Measurements from ENCODE around the gene ZSCAN16. TPM values are rescaled to one million over a fixed set of nuclear protein-coding genes. Genes with fewer than 3 reads are reported as not detected.

Gene ZSCAN16
- total and polyA plus RNA-seq, 9 of the 15 experiments (the other 6 are each of a cell fraction or from before 2014, with no cell fraction given), result 0.08 TPM; not detected in 8

DNA sequence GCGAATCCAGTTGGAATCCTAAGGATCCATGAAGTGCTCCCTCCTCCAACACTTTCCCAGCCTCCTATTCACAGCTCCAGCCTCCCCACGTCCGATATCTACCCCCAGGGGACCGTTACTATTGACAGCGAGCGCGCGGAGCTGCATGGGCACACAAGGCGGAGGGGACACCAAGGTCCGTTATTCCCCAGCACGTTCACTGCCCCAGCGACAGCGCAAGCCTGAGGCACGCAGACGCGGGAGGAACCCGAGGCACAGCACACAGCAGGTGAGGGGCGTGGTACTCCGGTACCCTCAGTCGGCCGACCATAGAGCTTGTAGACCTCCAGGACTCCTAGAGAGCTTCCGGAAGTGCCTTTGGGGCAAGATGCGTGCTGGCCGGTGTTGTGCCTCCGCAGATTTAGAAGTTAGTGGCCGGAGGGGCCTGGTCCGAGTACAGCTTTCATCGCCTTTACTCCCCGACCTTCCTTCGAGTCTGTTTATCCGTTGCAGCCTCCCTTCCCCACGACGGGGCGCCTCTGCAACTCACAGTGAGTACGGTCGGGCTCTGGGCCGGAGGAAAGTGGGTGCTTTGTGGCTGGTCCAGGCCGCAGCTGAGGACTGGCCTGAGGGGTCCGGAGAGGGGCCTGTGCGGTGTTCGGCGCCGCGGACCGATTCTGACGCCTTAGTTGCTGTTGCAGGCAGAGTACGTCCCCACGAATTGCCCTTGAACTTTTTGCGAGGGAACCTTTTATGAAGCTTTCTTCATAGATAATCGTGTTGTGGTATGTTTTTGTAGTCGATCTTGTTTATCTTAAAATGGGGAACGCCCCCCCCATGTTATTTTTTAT, 17.3 kb downstream of the ZSCAN16 start, which contains the start of gene ZKSCAN8 (continued):
- TF ChIP-seq ZFP1 (CRISPR knock-in tag; IDR thresholded peaks at IDR 0.05) (no peak), KAT7 (CRISPR knock-in tag; IDR thresholded peaks at IDR 0.05; ENCODE audit: borderline replicate concordance) (peak; percentile 95; the same call in 1 of the 2 replicates), KLF1 (tag; IDR thresholded peaks at IDR 0.05) (peak; percentile 96), GATA2 (CRISPR knock-in tag; IDR thresholded peaks at IDR 0.05) (peak; percentile 72), ZNF830 (CRISPR knock-in tag; IDR thresholded peaks at IDR 0.05) (no peak), CBX1 (IDR thresholded peaks at IDR 0.05; ENCODE audit: low read depth) (peak; percentile 67; the same call in 1 of the 2 replicates), NR1H2 (CRISPR knock-in tag; IDR thresholded peaks at IDR 0.05) (peak; percentile 96; the same call in 1 of the 2 replicates), POLR2H (tag; IDR thresholded peaks at IDR 0.05; ENCODE audit: low read depth) (peak; percentile 89)
- TF ChIP-seq, protein P1, sequence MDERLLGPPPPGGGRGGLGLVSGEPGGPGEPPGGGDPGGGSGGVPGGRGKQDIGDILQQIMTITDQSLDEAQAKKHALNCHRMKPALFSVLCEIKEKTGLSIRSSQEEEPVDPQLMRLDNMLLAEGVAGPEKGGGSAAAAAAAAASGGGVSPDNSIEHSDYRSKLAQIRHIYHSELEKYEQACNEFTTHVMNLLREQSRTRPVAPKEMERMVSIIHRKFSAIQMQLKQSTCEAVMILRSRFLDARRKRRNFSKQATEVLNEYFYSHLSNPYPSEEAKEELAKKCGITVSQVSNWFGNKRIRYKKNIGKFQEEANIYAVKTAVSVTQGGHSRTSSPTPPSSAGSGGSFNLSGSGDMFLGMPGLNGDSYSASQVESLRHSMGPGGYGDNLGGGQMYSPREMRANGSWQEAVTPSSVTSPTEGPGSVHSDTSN (CRISPR knock-in tag; IDR thresholded peaks at IDR 0.05; ENCODE audit: low read depth), result no peak
- TF ChIP-seq, protein P1 (tag; conservative IDR thresholded peaks at IDR 0.05; ENCODE audit: low read depth), result no peak
- TF ChIP-seq, protein P2, sequence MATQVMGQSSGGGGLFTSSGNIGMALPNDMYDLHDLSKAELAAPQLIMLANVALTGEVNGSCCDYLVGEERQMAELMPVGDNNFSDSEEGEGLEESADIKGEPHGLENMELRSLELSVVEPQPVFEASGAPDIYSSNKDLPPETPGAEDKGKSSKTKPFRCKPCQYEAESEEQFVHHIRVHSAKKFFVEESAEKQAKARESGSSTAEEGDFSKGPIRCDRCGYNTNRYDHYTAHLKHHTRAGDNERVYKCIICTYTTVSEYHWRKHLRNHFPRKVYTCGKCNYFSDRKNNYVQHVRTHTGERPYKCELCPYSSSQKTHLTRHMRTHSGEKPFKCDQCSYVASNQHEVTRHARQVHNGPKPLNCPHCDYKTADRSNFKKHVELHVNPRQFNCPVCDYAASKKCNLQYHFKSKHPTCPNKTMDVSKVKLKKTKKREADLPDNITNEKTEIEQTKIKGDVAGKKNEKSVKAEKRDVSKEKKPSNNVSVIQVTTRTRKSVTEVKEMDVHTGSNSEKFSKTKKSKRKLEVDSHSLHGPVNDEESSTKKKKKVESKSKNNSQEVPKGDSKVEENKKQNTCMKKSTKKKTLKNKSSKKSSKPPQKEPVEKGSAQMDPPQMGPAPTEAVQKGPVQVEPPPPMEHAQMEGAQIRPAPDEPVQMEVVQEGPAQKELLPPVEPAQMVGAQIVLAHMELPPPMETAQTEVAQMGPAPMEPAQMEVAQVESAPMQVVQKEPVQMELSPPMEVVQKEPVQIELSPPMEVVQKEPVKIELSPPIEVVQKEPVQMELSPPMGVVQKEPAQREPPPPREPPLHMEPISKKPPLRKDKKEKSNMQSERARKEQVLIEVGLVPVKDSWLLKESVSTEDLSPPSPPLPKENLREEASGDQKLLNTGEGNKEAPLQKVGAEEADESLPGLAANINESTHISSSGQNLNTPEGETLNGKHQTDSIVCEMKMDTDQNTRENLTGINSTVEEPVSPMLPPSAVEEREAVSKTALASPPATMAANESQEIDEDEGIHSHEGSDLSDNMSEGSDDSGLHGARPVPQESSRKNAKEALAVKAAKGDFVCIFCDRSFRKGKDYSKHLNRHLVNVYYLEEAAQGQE (IDR thresholded peaks at IDR 0.05; ENCODE audit: borderline replicate concordance), result no peak; the same call in 1 of the 2 replicates
- TF ChIP-seq, protein P2 (CRISPR knock-in tag; IDR thresholded peaks at IDR 0.05; ENCODE audit: low read depth), result 0 out of 2 replicates have a peak, but pooled peaks have one; percentile 23
